SU-DHL-6 (cell line): ENCODE measurements around the gene PRKD1.

ENCODE experiments used
- H2AFZ ChIP-seq: fragments of 200-600 bp; sonication (generic); 2 replicates; pipeline ENCODE4 v1.6.1; 2014; ENCODE audit warnings: low read depth, mild to moderate bottlenecking, moderate library complexity, mixed read lengths, antibody characterized with exemption, low read length; ENCODE audit not compliant: severe bottlenecking
- H3F3A ChIP-seq: fragments of 200-600 bp; shearing (Covaris generic); 2 replicates; pipeline ENCODE4 v1.6.0; 2016; ENCODE audit warnings: antibody characterized with exemption, mild to moderate bottlenecking; ENCODE audit not compliant: insufficient read depth
- H3K27ac ChIP-seq: fragments of 200-600 bp; sonication (generic); 2 replicates; pipeline ENCODE4 v1.5.1; 2016; ENCODE audit warnings: low read depth, mild to moderate bottlenecking, low read length, moderate library complexity, mixed read lengths
- H3K27me3 ChIP-seq: fragments of 200-600 bp; sonication (generic), shearing (Covaris generic); 2 replicates; pipeline ENCODE4 v1.6.0; 2014; ENCODE audit warnings: mild to moderate bottlenecking, low read length
- H3K36me3 ChIP-seq: fragments of 200-600 bp; sonication (generic); 2 replicates; pipeline ENCODE4 v1.6.1; 2014; ENCODE audit warnings: mild to moderate bottlenecking, low read length, mixed read lengths
- H3K4me2 ChIP-seq: fragments of 300-600, 200-600 bp; shearing (Covaris generic), sonication (generic); 2 replicates; pipeline ENCODE4 v1.6.0; 2014; ENCODE audit warnings: low read length, low read depth, mild to moderate bottlenecking; ENCODE audit not compliant: poor library complexity, severe bottlenecking
- H3K4me3 ChIP-seq: fragments of 200-600 bp; sonication (generic); 2 replicates; pipeline ENCODE4 v1.5.1; 2014; ENCODE audit warnings: antibody characterized with exemption, low read length, mild to moderate bottlenecking, mixed read lengths; ENCODE audit not compliant: insufficient read depth, poor library complexity, severe bottlenecking
- H3K79me2 ChIP-seq: fragments of 200-600 bp; sonication (generic); 2 replicates; pipeline ENCODE4 v1.6.1; 2014; ENCODE audit warnings: mild to moderate bottlenecking, low read length, moderate library complexity; ENCODE audit not compliant: insufficient read depth
- H3K9ac ChIP-seq: fragments of 200-600 bp; sonication (generic); 2 replicates; pipeline ENCODE4 v1.7.0; 2014; ENCODE audit warnings: mild to moderate bottlenecking, low read length
- H3K9me2 ChIP-seq: fragments of 200-600 bp; sonication (generic); replicated peaks from 2 replicates; pipeline ENCODE4 v1.6.1; 2014; ENCODE audit warnings: low read length; ENCODE audit not compliant: insufficient read depth
- H3K9me3 ChIP-seq: fragments of 200-600 bp; sonication (generic); 2 replicates; pipeline ENCODE4 v1.6.1; 2014; ENCODE audit warnings: low read length, mixed read lengths; ENCODE audit not compliant: insufficient read depth
- H4K20me1 ChIP-seq: fragments of 200-600 bp; sonication (generic); 2 replicates; pipeline ENCODE4 v1.6.1; 2014; ENCODE audit warnings: low read depth, mild to moderate bottlenecking, antibody characterized with exemption, low read length, moderate library complexity, mixed read lengths
- CTCF ChIP-seq: fragments of 200-600 bp; sonication (generic); IDR thresholded peaks from one replicate; pipeline ENCODE4 v1.5.1; 2017; ENCODE audit warnings: antibody characterized with exemption, mild to moderate bottlenecking, low read length, moderate library complexity; ENCODE audit not compliant: insufficient read depth, poor library complexity, severe bottlenecking
- EZH2phosphoT487 ChIP-seq: fragments of 200-600 bp; sonication (generic), shearing (Covaris generic); conservative IDR thresholded peaks from 2 replicates; pipeline ENCODE4 v1.6.1; 2018; ENCODE audit warnings: mild to moderate bottlenecking, antibody characterized with exemption, low read length, moderate library complexity, mixed read lengths

Gene PRKD1

GRCh38 chr14:29754134-29754533 is 173.5 kb downstream of the PRKD1 start:
- H3K27ac ChIP-seq: no peak overlapping the region
- H3F3A ChIP-seq: no peaks in the 10 kb centered on the region
- no peaks in the 10 kb centered on the region for H3K9me2 ChIP-seq
- H3K27me3 ChIP-seq: no peaks in the 10 kb centered on the region
- no peak overlapping the region for H3K9ac ChIP-seq
- H3K36me3 ChIP-seq: no peaks in the 10 kb centered on the region
- H3K4me2 ChIP-seq: no peak overlapping the region
- no peak for TF ChIP-seq EZH2phosphoT487
- no peak for TF ChIP-seq CTCF
- no peak overlapping the region for H3K4me3 ChIP-seq
- H3K9me3 ChIP-seq: no peaks in the 10 kb centered on the region
- no peaks in the 10 kb centered on the region for H3K79me2 ChIP-seq
- no peak overlapping the region for H2AFZ ChIP-seq
- H4K20me1 ChIP-seq: no peaks in the 10 kb centered on the region

GRCh38 chr14:29752221-29752923 is 175.3 kb downstream of the PRKD1 start:
- no peaks in the 10 kb centered on the region for H3K27me3 ChIP-seq
- no peaks in the 10 kb centered on the region for H3F3A ChIP-seq
- no peaks in the 10 kb centered on the region for H4K20me1 ChIP-seq
- no peak overlapping the region for H3K27ac ChIP-seq
- no peaks in the 10 kb centered on the region for H3K9me3 ChIP-seq
- TF ChIP-seq EZH2phosphoT487: no peak
- no peak for TF ChIP-seq CTCF
- no peak overlapping the region for H3K4me3 ChIP-seq
- no peak overlapping the region for H3K9ac ChIP-seq
- H3K79me2 ChIP-seq: no peaks in the 10 kb centered on the region
- H3K9me2 ChIP-seq: no peaks in the 10 kb centered on the region
- no peak overlapping the region for H3K4me2 ChIP-seq
- H2AFZ ChIP-seq: no peak overlapping the region
- H3K36me3 ChIP-seq: no peaks in the 10 kb centered on the region

GRCh38 chr14:29749829-29750228 is 177.8 kb downstream of the PRKD1 start:
- H4K20me1 ChIP-seq: no peaks in the 10 kb centered on the region
- no peak overlapping the region for H3K4me2 ChIP-seq
- no peaks in the 10 kb centered on the region for H3K36me3 ChIP-seq
- no peaks in the 10 kb centered on the region for H3K27me3 ChIP-seq
- H3K79me2 ChIP-seq: no peaks in the 10 kb centered on the region
- no peak overlapping the region for H3K4me3 ChIP-seq
- H3F3A ChIP-seq: no peaks in the 10 kb centered on the region
- no peak overlapping the region for H3K9ac ChIP-seq
- no peak overlapping the region for H2AFZ ChIP-seq
- no peak overlapping the region for H3K27ac ChIP-seq
- H3K9me3 ChIP-seq: no peaks in the 10 kb centered on the region
- no peak for TF ChIP-seq CTCF
- no peak for TF ChIP-seq EZH2phosphoT487
- no peaks in the 10 kb centered on the region for H3K9me2 ChIP-seq
